ENCODE data around the gene PRRG4.
A peak's percentile ranks its signal among the peaks of the same experiment; 100 is the strongest.
"Not testable (repeated sequence)": the region's sequence is repeated elsewhere in the genome, so short reads cannot be mapped to it uniquely, and the experiment has no call there.

PRRG4 gene

GRCh38 chr11:32829680-32830412 is at the start of gene PRRG4:
TSS of gene PRRG4 (plus strand) at chr11:32829927. CDS start at chr11:32830530, 603 bp downstream.
- no peak for DNase-seq

DNA sequence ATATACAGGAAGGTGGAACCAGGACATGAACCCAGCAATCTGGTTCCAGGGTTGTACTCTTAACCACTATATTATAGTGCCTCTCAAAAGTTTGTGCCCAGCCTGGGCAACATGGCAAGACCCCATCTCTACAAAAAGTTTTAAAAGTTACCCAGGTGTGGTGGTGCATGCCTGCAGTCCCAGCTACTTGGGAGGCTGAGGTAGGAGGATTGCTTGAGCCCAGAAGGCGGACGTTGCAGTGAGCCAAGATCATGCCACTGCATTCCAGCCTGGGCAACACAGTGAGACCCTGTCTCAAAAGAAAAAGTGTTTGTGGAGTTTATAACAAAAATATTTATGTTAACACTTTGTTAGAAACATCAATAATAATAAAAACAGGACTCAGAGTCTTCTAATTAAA is 48.9 kb upstream of the PRRG4 start:
- not testable (repeated sequence) for DNase-seq

- DNase-seq = no peak
Observed at GRCh38 chr11:32781721-32782120, 48.0 kb upstream of the PRRG4 start.

- DNase-seq = no peak
Observed at GRCh38 chr11:32785262-32785661, 44.5 kb upstream of the PRRG4 start.

- DNase-seq = no peak
Observed at GRCh38 chr11:32786811-32787210, 42.9 kb upstream of the PRRG4 start.

DNA sequence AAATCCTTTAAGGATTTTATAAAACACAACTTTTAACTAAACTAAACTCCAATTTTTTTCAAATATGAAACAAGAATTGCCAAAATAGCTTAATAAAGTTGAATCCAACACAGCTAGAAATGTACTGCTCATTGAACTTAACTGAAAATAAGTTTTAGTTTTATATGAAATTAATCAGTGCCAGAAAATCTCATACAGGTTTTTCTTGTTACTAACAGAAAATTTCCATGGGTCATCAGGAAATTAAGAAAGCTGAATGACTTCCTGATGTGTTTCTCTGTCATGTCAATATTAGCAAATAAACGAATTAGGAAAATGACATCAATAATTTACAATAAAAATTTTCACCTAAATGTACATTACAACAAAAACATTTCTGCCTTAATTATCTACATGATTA is 38.8 kb upstream of the PRRG4 start:
- DNase-seq = no peak

GRCh38 chr11:32792111-32792947 is 37.4 kb upstream of the PRRG4 start:
- DNase-seq = no peak

DNA sequence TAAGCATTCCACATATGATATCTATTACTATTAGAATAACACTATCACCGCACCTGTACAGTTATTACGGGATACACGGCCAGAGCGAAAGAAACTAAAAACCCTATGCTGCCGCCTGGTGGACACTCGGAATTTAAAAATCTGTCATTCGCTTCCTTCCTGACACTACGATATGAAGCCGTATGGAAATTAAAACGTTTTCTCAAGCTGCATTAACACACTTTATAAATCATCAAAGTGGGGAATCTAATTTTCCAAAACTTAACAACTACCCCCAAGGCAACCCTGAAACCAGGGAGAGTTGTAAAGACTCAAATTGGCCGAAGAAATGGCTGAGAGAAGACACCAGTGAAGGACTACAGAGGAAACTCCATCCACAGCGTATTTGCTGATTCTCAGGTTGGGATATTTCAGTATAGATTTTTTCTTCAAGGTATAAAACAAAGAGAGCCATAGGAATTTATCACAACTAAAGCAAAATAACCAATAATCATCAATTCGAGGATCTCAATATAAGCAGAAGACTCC is 36.7 kb upstream of the PRRG4 start:
- peak; percentile 10 for DNase-seq

GRCh38 chr11:32794439-32794838 is 35.3 kb upstream of the PRRG4 start, which contains the start of gene CCDC73:
TSS of gene CCDC73 (minus strand) at chr11:32794662. CDS start at chr11:32760243, 34,419 bp downstream.
- DNase-seq = no peak

GRCh38 chr11:32796425-32796824 is 33.3 kb upstream of the PRRG4 start:
- no peak for DNase-seq

- peak; percentile 26 for DNase-seq
Observed at GRCh38 chr11:32809313-32809712, 20.4 kb upstream of the PRRG4 start.

GRCh38 chr11:32817181-32817851 is 12.4 kb upstream of the PRRG4 start:
- DNase-seq = peak; percentile 55

DNA sequence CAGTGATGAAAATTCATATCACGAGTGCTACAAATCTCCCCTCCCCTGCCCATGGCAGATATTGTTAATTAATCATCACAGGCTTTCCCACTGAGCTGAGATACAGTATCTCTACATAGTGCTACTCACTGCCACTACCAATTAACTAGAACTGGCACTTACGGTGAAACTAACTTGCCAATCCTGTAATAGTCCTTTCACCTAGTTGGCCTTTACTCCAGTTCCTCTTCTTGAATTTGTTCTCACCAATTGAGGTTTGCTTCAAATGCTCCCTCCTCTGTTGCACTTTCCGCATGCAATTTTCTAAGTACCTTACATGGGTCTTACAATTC is 11.9 kb upstream of the PRRG4 start:
- DNase-seq = no peak

DNA sequence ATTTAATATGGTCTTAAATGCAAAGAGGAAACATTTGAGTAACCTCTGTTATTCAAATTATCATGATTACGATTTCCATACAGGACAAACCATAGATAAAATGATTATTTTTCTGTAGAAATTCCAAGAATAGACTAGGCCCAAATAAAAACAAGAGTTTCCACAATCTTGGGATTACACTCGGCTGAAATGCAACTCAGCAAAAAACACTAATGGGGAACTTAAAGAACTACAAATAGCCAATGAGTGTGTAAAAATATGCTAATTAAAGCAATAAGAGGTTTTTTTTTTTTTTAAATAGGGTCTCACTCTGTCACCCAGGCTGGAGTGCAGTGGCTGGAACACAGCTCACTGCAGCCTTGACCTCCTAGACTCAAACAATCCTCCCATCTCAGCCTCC is 10.5 kb upstream of the PRRG4 start:
- DNase-seq = no peak

GRCh38 chr11:32820497-32820896 is 9.2 kb upstream of the PRRG4 start:
- DNase-seq = no peak

- no peak for DNase-seq
Observed at GRCh38 chr11:32821517-32821916, 8.2 kb upstream of the PRRG4 start.

DNA sequence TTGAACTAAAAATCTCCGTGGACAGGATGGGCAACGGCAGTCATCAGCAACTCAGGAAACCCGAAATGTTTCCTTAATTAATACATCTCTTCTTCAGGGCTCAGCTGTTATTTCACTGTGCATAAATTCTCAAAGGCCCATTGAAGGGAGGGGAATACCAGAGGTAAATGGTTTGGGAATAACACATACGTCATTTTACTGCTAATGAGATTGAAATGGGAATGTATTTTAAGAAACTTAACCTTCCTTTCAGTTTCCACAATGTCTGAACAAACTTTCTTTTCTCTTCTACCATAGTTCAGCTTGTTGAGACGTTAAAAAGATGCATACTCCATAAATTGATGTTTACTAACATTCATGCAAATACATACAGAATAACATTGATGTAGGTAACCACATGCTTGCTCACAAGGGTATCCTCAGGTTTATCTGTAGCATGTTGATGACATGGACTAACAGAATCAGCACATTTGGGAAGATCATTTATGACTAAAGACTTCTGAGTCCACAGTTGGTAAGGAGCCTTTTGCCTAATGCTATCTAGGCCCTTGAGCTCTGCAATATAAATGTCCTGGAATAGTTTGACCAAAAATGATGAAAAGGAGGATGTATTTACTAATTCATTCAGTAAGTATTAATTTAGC is 7.7 kb upstream of the PRRG4 start:
- no peak for DNase-seq

GRCh38 chr11:32823617-32824016 is 6.1 kb upstream of the PRRG4 start:
- DNase-seq = peak; percentile 26

GRCh38 chr11:32826113-32826512 is 3.6 kb upstream of the PRRG4 start:
- DNase-seq = no peak

DNA sequence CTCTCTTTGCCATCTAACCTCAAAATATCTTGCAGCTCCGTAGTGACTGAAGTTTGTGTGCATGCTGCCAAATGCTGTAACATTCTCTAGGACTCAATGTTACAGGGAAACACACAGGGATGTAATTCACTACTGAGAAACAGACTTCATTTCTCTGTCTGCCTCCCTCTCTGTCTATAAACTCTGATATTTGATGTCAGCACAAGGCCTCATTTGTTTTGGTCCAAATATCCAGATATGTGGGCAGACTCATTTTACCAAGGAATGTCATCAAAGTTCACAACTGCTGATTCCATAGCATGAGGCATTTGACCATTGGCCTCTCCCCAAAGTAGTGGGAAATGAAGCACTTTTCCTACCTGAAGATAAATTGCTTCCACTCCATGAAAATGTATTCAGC is 2.5 kb upstream of the PRRG4 start:
- DNase-seq = peak; percentile 7

- DNase-seq = no peak
Observed at GRCh38 chr11:32829157-32829679, 509 bp upstream of the PRRG4 start.

DNA sequence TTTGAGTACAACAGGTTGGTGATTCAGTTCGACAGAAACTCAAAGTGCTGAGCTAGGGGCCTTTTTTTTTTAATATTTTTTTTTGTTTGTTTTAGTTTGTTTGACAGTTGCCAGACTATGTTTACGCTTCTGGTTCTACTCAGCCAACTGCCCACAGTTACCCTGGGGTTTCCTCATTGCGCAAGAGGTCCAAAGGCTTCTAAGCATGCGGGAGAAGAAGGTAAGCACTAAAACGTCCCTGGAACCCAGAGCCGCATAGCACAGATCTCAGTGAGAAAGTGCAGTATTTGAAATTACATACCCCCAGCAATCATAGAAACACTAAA is 649 bp downstream of the PRRG4 start:
- DNase-seq = no peak

DNA sequence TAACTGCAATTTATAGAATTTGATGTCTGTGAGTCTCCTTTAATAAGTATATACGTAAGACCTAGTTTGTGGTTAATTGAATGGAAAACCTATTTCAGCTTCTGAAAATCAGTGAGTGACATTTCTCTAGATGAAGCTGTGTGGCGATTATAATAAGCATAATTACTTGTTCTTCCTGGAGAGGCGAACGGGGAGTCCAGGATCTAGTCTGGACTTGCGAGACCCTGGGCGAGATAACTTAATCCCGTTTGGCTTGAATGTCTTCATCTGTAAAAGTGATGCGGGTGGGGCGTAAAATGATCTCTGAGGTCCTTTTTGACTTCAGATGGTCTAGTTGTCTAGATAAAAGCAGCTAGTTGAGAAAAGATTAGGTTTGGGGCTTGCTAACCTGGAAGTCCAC is 1.1 kb downstream of the PRRG4 start:
- DNase-seq = no peak
